H1 (cell line): ENCODE data around the gene MANF. TPM values are rescaled to one million over a fixed set of nuclear protein-coding genes. Genes with fewer than 3 reads are reported as not detected.
"Not testable (repeated sequence)": the region's sequence is repeated elsewhere in the genome, so short reads cannot be mapped to it uniquely, and the experiment has no call there.

ENCODE experiments used
- CTCF ChIA-PET: fragments of 300-600 bp; sonication (Branson Sonifier 250); formaldehyde crosslinking; loops from one replicate; lab custom pipeline; 2021; ENCODE audit not compliant: partially characterized antibody; lab: Charles Lee
- POLR2A ChIA-PET: fragments of 300-600 bp; sonication (Branson Sonifier 250); formaldehyde crosslinking; loops from one replicate; lab custom pipeline; 2021; ENCODE audit warnings: inconsistent platforms; ENCODE audit not compliant: partially characterized antibody; lab: Charles Lee
- DNase-seq, 2 experiments: peaks; one replicate each; pipeline versions ENCODE4 v3.0.0 to v3.0.0-alpha.2; 2010 to 2022; ENCODE audit warnings: low spot score in 2 of 2, low read depth in 1 of 2, mixed read lengths in 1 of 2
- FAIRE-seq: peaks from 2 replicates; lab custom pipeline; 2011; peaks lifted over from hg19 to GRCh38; lab: Jason Lieb, UNC
- H2AFZ ChIP-seq: 2 replicates; pipeline ENCODE4 v1.8.1; 2012; ENCODE audit warnings: low read length, inconsistent platforms
- H2AK5ac ChIP-seq: 2 replicates; pipeline ENCODE4 v1.6.1; 2013; ENCODE audit warnings: low read depth, low read length
- H2BK120ac ChIP-seq: replicated peaks from 2 replicates; pipeline ENCODE3; 2013; ENCODE audit warnings: low read depth, low read length, inconsistent platforms
- H2BK12ac ChIP-seq: 2 replicates; pipeline ENCODE4 v1.6.1; 2013; ENCODE audit warnings: low read depth, low read length
- H2BK15ac ChIP-seq: 2 replicates; pipeline ENCODE4 v1.6.1; 2013; ENCODE audit warnings: low read length
- H2BK20ac ChIP-seq: 2 replicates; pipeline ENCODE4 v1.6.1; 2013; ENCODE audit warnings: low read length
- H2BK5ac ChIP-seq: 2 replicates; pipeline ENCODE4 v1.6.1; 2013; ENCODE audit warnings: low read depth, low read length
- H3K14ac ChIP-seq: 2 replicates; pipeline ENCODE4 v1.6.1; 2013; ENCODE audit warnings: inconsistent platforms; ENCODE audit not compliant: insufficient read length
- H3K18ac ChIP-seq: 2 replicates; pipeline ENCODE4 v1.6.1; 2013; ENCODE audit warnings: low read length; ENCODE audit errors: extremely low read depth
- H3K23ac ChIP-seq: 2 replicates; pipeline ENCODE4 v1.6.1; 2013; ENCODE audit warnings: inconsistent platforms; ENCODE audit not compliant: insufficient read length
- H3K23me2 ChIP-seq: 2 replicates; pipeline ENCODE4 v1.6.1; 2013; ENCODE audit warnings: low read depth, low read length
- H3K27ac ChIP-seq: 2 replicates; pipeline ENCODE4 v1.6.1; 2011; ENCODE audit warnings: low read depth, low read length, inconsistent platforms
- H3K27me3 ChIP-seq, 4 experiments: replicated peaks in 1 of 4; 1 replicate in 1 of 4; 2 replicates in 3 of 4; pipeline versions ENCODE4 v1.6.1 to v1.8.1; 2011 to 2013; ENCODE audit warnings: low read length in 3 of 4, mild to moderate bottlenecking in 3 of 4, inconsistent platforms in 2 of 4, mixed read lengths in 2 of 4, moderate library complexity in 1 of 4; ENCODE audit not compliant: control insufficient read depth in 3 of 4, insufficient read depth in 3 of 4; ENCODE audit errors: extremely low read depth in 1 of 4
- H3K36me3 ChIP-seq, 4 experiments: 2 replicates each; pipeline versions ENCODE4 v1.6.1 to v1.8.1; 2011 to 2013; ENCODE audit warnings: mild to moderate bottlenecking in 4 of 4, low read length in 3 of 4, moderate library complexity in 2 of 4, control low read depth in 1 of 4, inconsistent platforms in 1 of 4; ENCODE audit not compliant: insufficient read depth in 4 of 4, control insufficient read depth in 2 of 4
- H3K4ac ChIP-seq: replicated peaks from 2 replicates; pipeline ENCODE3; 2013; ENCODE audit warnings: low read length, low read depth, mixed read lengths, inconsistent platforms; ENCODE audit not compliant: insufficient read length
- H3K4me1 ChIP-seq, 4 experiments: replicated peaks in 1 of 4; 1 replicate in 1 of 4; 2 replicates in 3 of 4; pipeline versions ENCODE4 v1.6.1 to v1.8.1; 2011 to 2013; ENCODE audit warnings: low read length in 3 of 4, inconsistent platforms in 2 of 4, mixed read lengths in 1 of 4; ENCODE audit not compliant: insufficient read depth in 4 of 4, control insufficient read depth in 3 of 4
- H3K4me2 ChIP-seq, 2 experiments: 2 replicates each; pipeline versions ENCODE4 v1.6.1 to v1.8.1; 2011 to 2013; ENCODE audit warnings: low read depth in 2 of 2, low read length in 2 of 2, control low read depth in 1 of 2, inconsistent platforms in 1 of 2, mild to moderate bottlenecking in 1 of 2; ENCODE audit not compliant: insufficient read depth in 1 of 2
- H3K4me3 ChIP-seq, 4 experiments: fragments of 200-600, 300-600 bp in 1 of 4; sonication (generic), shearing (Covaris generic), sonication (Bioruptor Twin) in 1 of 4; 2 replicates each; pipeline versions ENCODE4 v1.5.1 to v1.8.1; 2011 to 2016; ENCODE audit warnings: low read length in 4 of 4, low read depth in 3 of 4, control low read depth in 2 of 4, inconsistent platforms in 2 of 4, mild to moderate bottlenecking in 2 of 4, mixed read lengths in 1 of 4, moderate library complexity in 1 of 4; ENCODE audit not compliant: insufficient read depth in 2 of 4; ENCODE audit errors: extremely low read depth in 1 of 4
- H3K56ac ChIP-seq: replicated peaks from 2 replicates; pipeline ENCODE3; 2013; ENCODE audit warnings: low read depth, mild to moderate bottlenecking, mixed read lengths, low read length, inconsistent platforms; ENCODE audit not compliant: insufficient read length
- H3K79me1 ChIP-seq: 2 replicates; pipeline ENCODE4 v1.6.1; 2013; ENCODE audit warnings: low read depth, low read length, control low read depth
- H3K79me2 ChIP-seq, 2 experiments: 2 replicates each; pipeline versions ENCODE4 v1.6.1 to v1.8.1; 2012 to 2013; ENCODE audit warnings: low read length in 2 of 2, mild to moderate bottlenecking in 2 of 2, inconsistent platforms in 1 of 2; ENCODE audit not compliant: insufficient read depth in 2 of 2, control insufficient read depth in 1 of 2
- H3K9ac ChIP-seq, 4 experiments: replicated peaks in 1 of 4; 1 replicate in 1 of 4; 2 replicates in 3 of 4; pipeline versions ENCODE4 v1.6.1 to v1.8.1; 2011 to 2013; ENCODE audit warnings: low read depth in 3 of 4, low read length in 3 of 4, control low read depth in 2 of 4, mild to moderate bottlenecking in 2 of 4, moderate library complexity in 2 of 4, inconsistent platforms in 1 of 4; ENCODE audit errors: extremely low read depth in 1 of 4
- H3K9me3 ChIP-seq, 2 experiments: 2 replicates each; pipeline versions ENCODE4 v1.6.1 to v1.8.1; 2012 to 2013; ENCODE audit warnings: mild to moderate bottlenecking in 2 of 2, moderate library complexity in 2 of 2, control low read depth in 1 of 2, inconsistent platforms in 1 of 2, low read depth in 1 of 2, low read length in 1 of 2, mixed read lengths in 1 of 2; ENCODE audit not compliant: insufficient read depth in 2 of 2
- H4K20me1 ChIP-seq, 2 experiments: replicated peaks in 1 of 2; 2 replicates each; pipeline versions ENCODE3 to v1.8.1; 2011 to 2013; ENCODE audit warnings: inconsistent platforms in 2 of 2, low read length in 2 of 2, mild to moderate bottlenecking in 1 of 2; ENCODE audit not compliant: insufficient read depth in 2 of 2, control insufficient read depth in 1 of 2
- H4K5ac ChIP-seq: 2 replicates; pipeline ENCODE4 v1.6.1; 2013; ENCODE audit warnings: low read length, low read depth, mixed read lengths, inconsistent platforms; ENCODE audit not compliant: insufficient read length
- H4K8ac ChIP-seq: 2 replicates; pipeline ENCODE4 v1.8.0; 2013; ENCODE audit warnings: mild to moderate bottlenecking, moderate library complexity, low read length, inconsistent platforms; ENCODE audit not compliant: insufficient read depth; ENCODE audit errors: extremely low read depth
- H4K91ac ChIP-seq: replicated peaks from 2 replicates; pipeline ENCODE3; 2013; ENCODE audit warnings: low read length, mixed read lengths, inconsistent platforms; ENCODE audit not compliant: insufficient read length
- WGBS, 2 experiments: shearing (Covaris generic) in 1 of 2; methylation state at CpG; one replicate each; pipeline versions ENCODE4 v1.1.6 to v1.1.7; 2013 to 2015; ENCODE audit warnings: low lambda C conversion rate in 2 of 2, mixed read lengths in 2 of 2, inconsistent platforms in 1 of 2, low coverage in 1 of 2, missing lambda C conversion rate in 1 of 2; ENCODE audit not compliant: insufficient replicate concordance in 2 of 2, insufficient coverage in 1 of 2, insufficient read length in 1 of 2; ENCODE audit errors: extremely low coverage in 1 of 2, missing lambda C conversion rate in 1 of 2; 5-methylcytosine and 5-hydroxymethylcytosine counted together
- polyA plus RNA-seq, 7 experiments: library from polyadenylated mRNA; depleted of rRNA in 3 of 7; stranded (reverse) in 5 of 7; unstranded in 2 of 7; fragments of >200 nt in 5 of 7; fragments of 200-250 nt in 2 of 7; gene quantifications; 1 replicate in 5 of 7; 2 replicates in 1 of 7; 4 replicates in 1 of 7; pipeline versions ENCODE4 v1.2.1 to v1.2.3, GENCODE V29; 2011 to 2013; ENCODE audit warnings: missing spikeins in 2 of 7, mixed read lengths in 2 of 7
- total RNA-seq: library from RNA; stranded (reverse); fragmentation: NEBNext Ultra II Directional; extraction: Animal tissue kit (Norgen Biotek cat#: 25700); gene quantifications from 2 replicates; pipeline ENCODE4 v1.2.1, GENCODE V29; 2021

MANF gene
- total and polyA plus RNA-seq, 2 of the 8 experiments (the other 6 are each of a cell fraction or from before 2014, with no cell fraction given) = 37.5 to 159 TPM

DNA sequence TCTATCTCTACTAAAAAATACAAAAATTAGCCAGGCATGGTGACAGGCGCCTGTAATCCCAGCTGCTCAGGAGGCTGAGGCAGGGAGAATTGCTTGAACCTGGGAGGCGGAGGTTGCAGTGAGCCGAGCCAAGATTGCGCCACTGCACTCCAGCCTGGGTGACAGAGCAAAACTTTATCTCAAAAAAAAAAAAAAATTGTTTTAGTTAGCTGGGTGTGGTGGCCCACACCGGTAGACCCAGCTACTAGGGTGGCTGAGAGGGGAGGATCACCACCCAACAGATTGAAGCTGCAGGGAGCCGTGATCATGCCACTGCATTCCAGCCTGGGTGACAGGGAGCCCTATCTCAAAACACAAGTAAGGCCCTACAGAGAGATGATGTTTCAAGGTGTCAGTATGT lies 2.2 kb downstream of the MANF start:
- H3K4ac ChIP-seq, H3K18ac ChIP-seq, H3K14ac ChIP-seq, H2BK15ac ChIP-seq, H4K5ac ChIP-seq, H3K23ac ChIP-seq, H2AK5ac ChIP-seq, H2BK120ac ChIP-seq, H2BK12ac ChIP-seq, H3K9ac ChIP-seq, H3K27me3 ChIP-seq, H4K91ac ChIP-seq, H2BK5ac ChIP-seq, H2BK20ac ChIP-seq, H3K9me3 ChIP-seq, H3K27ac ChIP-seq, H3K79me1 ChIP-seq, H2AFZ ChIP-seq, FAIRE-seq, H4K8ac ChIP-seq, DNase-seq, H3K4me3 ChIP-seq, H3K56ac ChIP-seq: not testable (repeated sequence)
- ChIA-PET CTCF (interaction anchor here (0.7 to 7.2 kb wide), 8 partner anchors 8 to 817 kb away, joined by 3 to 53 read pairs (median 5); partner anchors contain the start of gene MAPKAPK3), POLR2A (interaction anchor here (0.8 to 2.8 kb wide), 3 partner anchors 12 to 771 kb away, joined by 4 to 9 read pairs (median 4); partner anchors contain the start of genes DCAF1 and MAPKAPK3)
- peaks cover 11% of the 10 kb centered on the region for H3K23me2 ChIP-seq
- H3K4me1 ChIP-seq = peaks cover 4 to 26% (median 9%) of the 10 kb centered on the region in 4 experiments
- H3K4me2 ChIP-seq = peak overlapping the region; percentile 28 to 95; a peak in 2 of 4 replicates
- H3K36me3 ChIP-seq = peaks cover 12 to 40% (median 21%) of the 10 kb centered on the region in 4 experiments
- WGBS, 2 experiments = 85% methylated on average over 6 of the region's 6 CpGs; no CpG with 5 or more reads in 1 of the 2 experiments
- H4K20me1 ChIP-seq = peaks cover 15 to 24% of the 10 kb centered on the region in 2 experiments
- peaks cover 16 to 42% of the 10 kb centered on the region in 2 experiments for H3K79me2 ChIP-seq
